COLO668 (cell line): ENCODE measurements around the gene USP17L24.
"Not testable (repeated sequence)": the region's sequence is repeated elsewhere in the genome, so short reads cannot be mapped to it uniquely, and the experiment has no call there.

Source experiments
- DNase-seq: peaks from one replicate; lab custom pipeline; 2025; ENCODE audit not compliant: unreplicated experiment; lab: John Stamatoyannopoulos, UW

USP17L24 gene

DNA sequence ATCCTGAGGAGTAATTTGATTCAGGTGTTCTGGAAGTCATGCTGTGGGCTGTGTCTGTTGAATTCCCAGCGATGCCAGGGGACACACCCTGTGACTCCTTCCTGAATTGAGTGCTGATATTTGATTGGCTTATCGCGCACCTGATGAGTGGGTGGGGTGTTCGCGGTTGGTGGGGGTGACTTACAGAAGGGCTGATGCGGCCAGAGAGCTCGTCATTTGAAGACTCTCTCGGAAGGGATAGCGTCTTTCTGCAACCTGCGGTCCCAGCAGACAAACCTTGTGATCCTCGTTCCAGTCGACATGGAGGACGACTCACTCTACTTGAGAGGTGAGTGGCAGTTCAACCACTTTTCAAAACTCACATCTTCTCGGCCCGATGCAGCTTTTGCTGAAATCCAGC, at the start of gene USP17L24:
USP17L24 (plus strand) TSS at position 301 of the 400 bp plus-strand sequence; CDS start at position 301, 0 bp downstream.
- DNase-seq, result not testable (repeated sequence)

GRCh38 chr4:9324191-9324590, 774 bp upstream of the USP17L24 start:
- not testable (repeated sequence) for DNase-seq

- not testable (repeated sequence) for DNase-seq
Measured at GRCh38 chr4:9329611-9330010, 4.6 kb downstream of the USP17L24 start, which contains the start of gene USP17L25. Gene USP17L25 (plus strand): TSS chr4:9329911. CDS start chr4:9329911, 0 bp downstream.

- DNase-seq, result not testable (repeated sequence)
Measured at GRCh38 chr4:9334358-9334757, 9.4 kb downstream of the USP17L24 start, which contains the start of gene USP17L26. Gene USP17L26 (plus strand): TSS chr4:9334658. CDS start chr4:9334658, 0 bp downstream.

DNA sequence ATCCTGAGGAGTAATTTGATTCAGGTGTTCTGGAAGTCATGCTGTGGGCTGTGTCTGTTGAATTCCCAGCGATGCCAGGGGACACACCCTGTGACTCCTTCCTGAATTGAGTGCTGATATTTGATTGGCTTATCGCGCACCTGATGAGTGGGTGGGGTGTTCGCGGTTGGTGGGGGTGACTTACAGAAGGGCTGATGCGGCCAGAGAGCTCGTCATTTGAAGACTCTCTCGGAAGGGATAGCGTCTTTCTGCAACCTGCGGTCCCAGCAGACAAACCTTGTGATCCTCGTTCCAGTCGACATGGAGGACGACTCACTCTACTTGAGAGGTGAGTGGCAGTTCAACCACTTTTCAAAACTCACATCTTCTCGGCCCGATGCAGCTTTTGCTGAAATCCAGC, 14.1 kb downstream of the USP17L24 start, which contains the start of gene USP17L5:
USP17L5 (plus strand) TSS at position 301 of the 400 bp plus-strand sequence; CDS start at position 301, 0 bp downstream.
- not testable (repeated sequence) for DNase-seq

GRCh38 chr4:9343848-9344247, 18.9 kb downstream of the USP17L24 start, which contains the start of gene USP17L27:
Gene USP17L27 (plus strand): TSS chr4:9344148. CDS start chr4:9344148, 0 bp downstream.
- not testable (repeated sequence) for DNase-seq

DNA sequence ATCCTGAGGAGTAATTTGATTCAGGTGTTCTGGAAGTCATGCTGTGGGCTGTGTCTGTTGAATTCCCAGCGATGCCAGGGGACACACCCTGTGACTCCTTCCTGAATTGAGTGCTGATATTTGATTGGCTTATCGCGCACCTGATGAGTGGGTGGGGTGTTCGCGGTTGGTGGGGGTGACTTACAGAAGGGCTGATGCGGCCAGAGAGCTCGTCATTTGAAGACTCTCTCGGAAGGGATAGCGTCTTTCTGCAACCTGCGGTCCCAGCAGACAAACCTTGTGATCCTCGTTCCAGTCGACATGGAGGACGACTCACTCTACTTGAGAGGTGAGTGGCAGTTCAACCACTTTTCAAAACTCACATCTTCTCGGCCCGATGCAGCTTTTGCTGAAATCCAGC, 23.6 kb downstream of the USP17L24 start, which contains the start of gene USP17L28:
USP17L28 (plus strand) TSS at position 301 of the 400 bp plus-strand sequence; CDS start at position 301, 0 bp downstream.
- not testable (repeated sequence) for DNase-seq

DNA sequence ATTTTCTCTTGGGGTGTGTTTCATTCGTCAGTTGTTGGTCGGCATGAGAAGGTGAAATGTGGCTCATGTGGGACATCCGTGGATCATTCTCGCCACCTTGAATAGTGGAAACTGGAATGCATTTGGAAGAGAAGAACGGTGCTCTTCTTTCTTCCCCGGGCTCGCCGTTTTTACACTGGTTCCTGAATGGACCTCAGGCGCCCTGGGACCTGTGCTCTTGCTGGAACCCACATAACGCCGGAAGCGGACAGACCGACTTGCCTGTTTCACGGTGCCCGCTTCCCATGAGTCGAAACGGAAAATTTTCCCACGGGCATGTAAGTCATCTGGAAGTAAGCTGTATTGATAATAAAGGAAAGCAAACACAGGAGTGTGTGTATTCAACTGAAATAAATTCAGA, 25.9 kb downstream of the USP17L24 start:
- not testable (repeated sequence) for DNase-seq

DNA sequence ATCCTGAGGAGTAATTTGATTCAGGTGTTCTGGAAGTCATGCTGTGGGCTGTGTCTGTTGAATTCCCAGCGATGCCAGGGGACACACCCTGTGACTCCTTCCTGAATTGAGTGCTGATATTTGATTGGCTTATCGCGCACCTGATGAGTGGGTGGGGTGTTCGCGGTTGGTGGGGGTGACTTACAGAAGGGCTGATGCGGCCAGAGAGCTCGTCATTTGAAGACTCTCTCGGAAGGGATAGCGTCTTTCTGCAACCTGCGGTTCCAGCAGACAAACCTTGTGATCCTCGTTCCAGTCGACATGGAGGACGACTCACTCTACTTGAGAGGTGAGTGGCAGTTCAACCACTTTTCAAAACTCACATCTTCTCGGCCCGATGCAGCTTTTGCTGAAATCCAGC, 28.4 kb downstream of the USP17L24 start, which contains the start of gene USP17L29:
USP17L29 (plus strand) TSS at position 301 of the 400 bp plus-strand sequence; CDS start at position 301, 0 bp downstream.
- DNase-seq, result not testable (repeated sequence)

DNA sequence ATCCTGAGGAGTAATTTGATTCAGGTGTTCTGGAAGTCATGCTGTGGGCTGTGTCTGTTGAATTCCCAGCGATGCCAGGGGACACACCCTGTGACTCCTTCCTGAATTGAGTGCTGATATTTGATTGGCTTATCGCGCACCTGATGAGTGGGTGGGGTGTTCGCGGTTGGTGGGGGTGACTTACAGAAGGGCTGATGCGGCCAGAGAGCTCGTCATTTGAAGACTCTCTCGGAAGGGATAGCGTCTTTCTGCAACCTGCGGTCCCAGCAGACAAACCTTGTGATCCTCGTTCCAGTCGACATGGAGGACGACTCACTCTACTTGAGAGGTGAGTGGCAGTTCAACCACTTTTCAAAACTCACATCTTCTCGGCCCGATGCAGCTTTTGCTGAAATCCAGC, 37.9 kb downstream of the USP17L24 start, which contains the start of gene USP17L30:
USP17L30 (plus strand) TSS at position 301 of the 400 bp plus-strand sequence; CDS start at position 301, 0 bp downstream.
- not testable (repeated sequence) for DNase-seq
